Measurements from ENCODE around the gene PLD5.

Gene PLD5

DNA sequence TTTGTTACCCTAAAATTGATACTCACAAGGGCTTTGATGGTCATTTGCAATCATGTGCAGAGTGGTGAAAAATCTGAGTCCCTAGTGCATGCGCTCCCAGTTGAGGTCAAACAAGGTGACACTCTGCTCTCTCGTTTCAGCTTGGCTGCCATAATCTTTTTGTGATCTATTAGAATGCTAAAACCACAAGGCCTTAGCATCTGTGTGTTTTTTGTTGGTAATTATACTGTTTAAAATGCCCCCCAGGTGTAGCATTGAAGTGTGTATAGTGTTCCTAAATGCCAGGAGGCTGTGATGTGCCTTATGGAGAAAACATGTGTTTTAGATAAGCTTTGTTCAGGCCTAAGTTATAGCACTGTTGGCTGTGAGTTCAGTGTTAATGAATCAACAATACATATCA, 89.3 kb downstream of the PLD5 start:
- Histone ChIP-seq H4K8ac (ENCODE audit: low read depth, low read length) (no peak overlapping the region), H4K91ac (ENCODE audit: low read depth, low read length) (no peak overlapping the region), H3K4me1 (ENCODE audit: control insufficient read depth in 1 of 2, insufficient read depth in 2 of 2, low read length in 2 of 2) (no peaks in the 10 kb centered on the region), H2AK5ac (ENCODE audit: low read length) (no peak overlapping the region), H2AFZ (ENCODE audit: insufficient read depth, low read length, poor library complexity) (no peak overlapping the region), H3K27ac (ENCODE audit: low read depth, low read length) (no peak overlapping the region), H3K4me2 (ENCODE audit: low read length) (no peak overlapping the region), H3K23ac (ENCODE audit: low read length) (no peak overlapping the region), H3K4me3 (ENCODE audit: low read depth, low read length) (no peak overlapping the region), H3K36me3 (ENCODE audit: control insufficient read depth in 1 of 2, insufficient read depth in 2 of 2, low read length in 2 of 2) (peaks cover 0 to 2% of the 10 kb centered on the region in 2 experiments), H3K18ac (ENCODE audit: low read length) (no peak overlapping the region), H2BK12ac (ENCODE audit: low read length) (no peak overlapping the region), H2BK120ac (ENCODE audit: insufficient read depth, low read length, poor library complexity) (no peak overlapping the region), H3K4ac (ENCODE audit: low read depth, low read length) (no peak overlapping the region), H3K9me3 (ENCODE audit: insufficient read depth, low read depth, low read length) (peaks cover 4% of the 10 kb centered on the region), H3K14ac (ENCODE audit: low read length) (no peak overlapping the region), H3K27me3 (ENCODE audit: insufficient read depth, low read length) (no peaks in the 10 kb centered on the region), H2BK5ac (ENCODE audit: low read depth, low read length, poor library complexity) (no peak overlapping the region), H3K9ac (ENCODE audit: low read length) (no peak overlapping the region), H3K79me1 (ENCODE audit: low read length) (no peaks in the 10 kb centered on the region), H4K12ac (ENCODE audit: low read depth, low read length) (no peak overlapping the region), H3K79me2 (ENCODE audit: control insufficient read depth, insufficient read depth, low read length, poor library complexity) (no peaks in the 10 kb centered on the region)
- no CpG with 5 or more reads among the region's 2 CpGs for WGBS (ENCODE audit: extremely low coverage, insufficient coverage, insufficient read length)
- DNase-seq, result no peak

DNA sequence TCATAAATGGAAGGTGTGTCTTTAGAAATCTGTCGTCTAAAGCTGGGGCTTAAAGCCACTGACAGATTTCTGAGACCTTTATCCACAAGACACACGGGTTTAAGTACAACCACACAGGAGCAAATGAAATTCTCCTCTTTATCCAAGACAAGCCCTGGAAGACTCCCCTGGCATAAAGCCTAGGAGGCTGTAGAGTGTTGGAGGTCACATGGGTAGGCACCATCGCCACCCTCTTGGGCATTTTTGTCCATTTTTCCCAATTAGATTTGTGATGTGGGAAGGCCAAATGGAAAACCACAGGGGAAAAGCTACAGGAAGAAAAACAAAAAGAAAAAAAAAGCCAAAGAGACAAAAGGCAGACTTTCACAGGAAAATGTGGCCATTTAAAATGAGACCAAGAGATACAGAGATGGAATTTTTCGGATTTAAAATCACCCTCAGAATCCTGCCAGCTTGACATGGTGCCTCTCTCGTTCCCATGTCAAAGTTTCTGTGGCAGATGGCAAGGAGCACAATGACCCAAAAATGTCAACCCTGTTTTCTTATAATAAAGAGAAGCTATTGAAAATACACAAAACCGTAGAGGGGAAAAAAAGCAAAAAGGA, 91.9 kb downstream of the PLD5 start:
- H2AFZ ChIP-seq (ENCODE audit: insufficient read depth, low read length, poor library complexity), result no peak overlapping the region
- no peaks in the 10 kb centered on the region for H3K27me3 ChIP-seq (ENCODE audit: insufficient read depth, low read length)
- H2BK120ac ChIP-seq (ENCODE audit: insufficient read depth, low read length, poor library complexity), result no peak overlapping the region
- H3K79me2 ChIP-seq (ENCODE audit: control insufficient read depth, insufficient read depth, low read length, poor library complexity), result no peaks in the 10 kb centered on the region
- H2AK5ac ChIP-seq (ENCODE audit: low read length), result no peak overlapping the region
- WGBS (ENCODE audit: extremely low coverage, insufficient coverage, insufficient read length), result no CpG with 5 or more reads among the region's 6 CpGs
- no peak overlapping the region for H3K4ac ChIP-seq (ENCODE audit: low read depth, low read length)
- peaks cover 4% of the 10 kb centered on the region for H3K9me3 ChIP-seq (ENCODE audit: insufficient read depth, low read depth, low read length)
- no peak overlapping the region for H2BK12ac ChIP-seq (ENCODE audit: low read length)
- no peak overlapping the region for H3K23ac ChIP-seq (ENCODE audit: low read length)
- H2BK5ac ChIP-seq (ENCODE audit: low read depth, low read length, poor library complexity), result no peak overlapping the region
- no peak for DNase-seq
- H3K14ac ChIP-seq (ENCODE audit: low read length), result no peak overlapping the region
- no peak overlapping the region for H3K4me3 ChIP-seq (ENCODE audit: low read depth, low read length)
- no peak overlapping the region for H3K18ac ChIP-seq (ENCODE audit: low read length)
- H3K36me3 ChIP-seq (ENCODE audit: control insufficient read depth in 1 of 2, insufficient read depth in 2 of 2, low read length in 2 of 2), result peaks cover 0 to 2% of the 10 kb centered on the region in 2 experiments
- no peak overlapping the region for H3K27ac ChIP-seq (ENCODE audit: low read depth, low read length)
- no peak overlapping the region for H4K8ac ChIP-seq (ENCODE audit: low read depth, low read length)
- no peak overlapping the region for H4K12ac ChIP-seq (ENCODE audit: low read depth, low read length)
- no peak overlapping the region for H3K9ac ChIP-seq (ENCODE audit: low read length)
- peaks cover 0 to 3% of the 10 kb centered on the region in 2 experiments for H3K4me1 ChIP-seq (ENCODE audit: control insufficient read depth in 1 of 2, insufficient read depth in 2 of 2, low read length in 2 of 2)
- no peaks in the 10 kb centered on the region for H3K79me1 ChIP-seq (ENCODE audit: low read length)
- H3K4me2 ChIP-seq (ENCODE audit: low read length), result no peak overlapping the region
- H4K91ac ChIP-seq (ENCODE audit: low read depth, low read length), result no peak overlapping the region

DNA sequence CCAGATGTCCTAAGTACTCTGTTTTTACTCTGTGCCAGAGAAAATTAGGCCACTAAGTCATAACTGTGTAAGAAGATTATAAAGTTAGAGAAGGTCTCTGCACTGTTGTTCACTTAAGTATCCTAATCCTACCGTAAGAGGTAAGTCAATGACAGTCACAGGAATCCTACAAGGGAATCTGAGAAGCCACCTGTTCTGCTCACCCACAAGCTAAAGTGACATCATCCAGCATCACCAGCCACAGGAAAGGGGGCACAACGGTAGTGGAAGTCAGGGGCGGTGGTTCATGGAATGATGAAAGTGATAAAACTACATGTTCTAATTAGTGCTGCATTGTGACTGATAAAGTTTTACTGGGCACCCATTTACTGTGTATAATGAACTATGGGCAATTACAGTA, 92.7 kb downstream of the PLD5 start:
- H3K36me3 ChIP-seq (ENCODE audit: control insufficient read depth in 1 of 2, insufficient read depth in 2 of 2, low read length in 2 of 2), result peaks cover 0 to 2% of the 10 kb centered on the region in 2 experiments
- H2BK12ac ChIP-seq (ENCODE audit: low read length), result no peak overlapping the region
- peaks cover 0 to 4% of the 10 kb centered on the region in 2 experiments for H3K4me1 ChIP-seq (ENCODE audit: control insufficient read depth in 1 of 2, insufficient read depth in 2 of 2, low read length in 2 of 2)
- no peaks in the 10 kb centered on the region for H3K79me2 ChIP-seq (ENCODE audit: control insufficient read depth, insufficient read depth, low read length, poor library complexity)
- H3K4me2 ChIP-seq (ENCODE audit: low read length), result no peak overlapping the region
- H3K18ac ChIP-seq (ENCODE audit: low read length), result no peak overlapping the region
- H2AFZ ChIP-seq (ENCODE audit: insufficient read depth, low read length, poor library complexity), result no peak overlapping the region
- no CpG with 5 or more reads among the region's 3 CpGs for WGBS (ENCODE audit: extremely low coverage, insufficient coverage, insufficient read length)
- H3K27ac ChIP-seq (ENCODE audit: low read depth, low read length), result no peak overlapping the region
- H2AK5ac ChIP-seq (ENCODE audit: low read length), result no peak overlapping the region
- no peak overlapping the region for H2BK120ac ChIP-seq (ENCODE audit: insufficient read depth, low read length, poor library complexity)
- no peak overlapping the region for H3K4ac ChIP-seq (ENCODE audit: low read depth, low read length)
- H4K12ac ChIP-seq (ENCODE audit: low read depth, low read length), result no peak overlapping the region
- no peaks in the 10 kb centered on the region for H3K79me1 ChIP-seq (ENCODE audit: low read length)
- H2BK5ac ChIP-seq (ENCODE audit: low read depth, low read length, poor library complexity), result no peak overlapping the region
- H3K4me3 ChIP-seq (ENCODE audit: low read depth, low read length), result no peak overlapping the region
- no peaks in the 10 kb centered on the region for H3K27me3 ChIP-seq (ENCODE audit: insufficient read depth, low read length)
- no peak overlapping the region for H3K23ac ChIP-seq (ENCODE audit: low read length)
- DNase-seq, result no peak
- H4K91ac ChIP-seq (ENCODE audit: low read depth, low read length), result no peak overlapping the region
- peaks cover 4% of the 10 kb centered on the region for H3K9me3 ChIP-seq (ENCODE audit: insufficient read depth, low read depth, low read length)
- H3K9ac ChIP-seq (ENCODE audit: low read length), result no peak overlapping the region
- H3K14ac ChIP-seq (ENCODE audit: low read length), result no peak overlapping the region
- no peak overlapping the region for H4K8ac ChIP-seq (ENCODE audit: low read depth, low read length)

- Histone ChIP-seq H3K4ac (ENCODE audit: low read depth, low read length) (no peak overlapping the region), H3K4me1 (ENCODE audit: control insufficient read depth in 1 of 2, insufficient read depth in 2 of 2, low read length in 2 of 2) (peaks cover 0 to 4% of the 10 kb centered on the region in 2 experiments), H2BK5ac (ENCODE audit: low read depth, low read length, poor library complexity) (no peak overlapping the region), H2BK12ac (ENCODE audit: low read length) (no peak overlapping the region), H3K79me2 (ENCODE audit: control insufficient read depth, insufficient read depth, low read length, poor library complexity) (no peaks in the 10 kb centered on the region), H3K14ac (ENCODE audit: low read length) (no peak overlapping the region), H2AK5ac (ENCODE audit: low read length) (no peak overlapping the region), H2BK120ac (ENCODE audit: insufficient read depth, low read length, poor library complexity) (no peak overlapping the region), H3K4me2 (ENCODE audit: low read length) (no peak overlapping the region), H3K27me3 (ENCODE audit: insufficient read depth, low read length) (no peaks in the 10 kb centered on the region), H3K4me3 (ENCODE audit: low read depth, low read length) (no peak overlapping the region), H3K9me3 (ENCODE audit: insufficient read depth, low read depth, low read length) (peaks cover 4% of the 10 kb centered on the region), H2AFZ (ENCODE audit: insufficient read depth, low read length, poor library complexity) (no peak overlapping the region), H3K27ac (ENCODE audit: low read depth, low read length) (no peak overlapping the region), H3K18ac (ENCODE audit: low read length) (no peak overlapping the region), H3K79me1 (ENCODE audit: low read length) (no peaks in the 10 kb centered on the region), H3K23ac (ENCODE audit: low read length) (no peak overlapping the region), H4K12ac (ENCODE audit: low read depth, low read length) (no peak overlapping the region), H3K9ac (ENCODE audit: low read length) (no peak overlapping the region), H3K36me3 (ENCODE audit: control insufficient read depth in 1 of 2, insufficient read depth in 2 of 2, low read length in 2 of 2) (peaks cover 0 to 2% of the 10 kb centered on the region in 2 experiments), H4K91ac (ENCODE audit: low read depth, low read length) (no peak overlapping the region), H4K8ac (ENCODE audit: low read depth, low read length) (no peak overlapping the region)
- no peak for DNase-seq
- WGBS (ENCODE audit: extremely low coverage, insufficient coverage, insufficient read length), result no CpG with 5 or more reads among the region's 4 CpGs
These were observed 93.5 kb downstream of the PLD5 start for GRCh38 chr1:242430956-242431355.
